RWPE2 (cell line): ENCODE data around the gene MMP17.

Experiments
- ATAC-seq: fragments of 200-7000 bp; cut with Tn5 transposase; 3 replicates; pipeline ENCODE4 v1.9.1; 2021; ENCODE audit warnings: low read depth
- DNase-seq: peaks from one replicate; pipeline ENCODE4 v3.0.0-alpha.2; 2020; ENCODE audit warnings: low spot score
- H3K27ac ChIP-seq: fragments of 450-650 bp; 2 replicates; pipeline ENCODE4 v1.5.1; 2017; ENCODE audit warnings: mild to moderate bottlenecking; ENCODE audit not compliant: poor library complexity, severe bottlenecking
- H3K27me3 ChIP-seq: fragments of 250-450 bp; sonication (Bioruptor Pico); 2 replicates; pipeline ENCODE4 v1.5.1; 2021; ENCODE audit warnings: mild to moderate bottlenecking, moderate library complexity; ENCODE audit not compliant: insufficient read depth, poor library complexity, severe bottlenecking
- H3K36me3 ChIP-seq: fragments of 250-450 bp; sonication (Bioruptor Pico); 2 replicates; pipeline ENCODE4 v1.5.1; 2020; ENCODE audit warnings: low read depth, mild to moderate bottlenecking, moderate library complexity
- H3K4me1 ChIP-seq: fragments of 250-450 bp; sonication (Bioruptor Pico); 2 replicates; pipeline ENCODE4 v1.5.1; 2021; ENCODE audit warnings: mild to moderate bottlenecking, moderate library complexity; ENCODE audit not compliant: insufficient read depth, poor library complexity, severe bottlenecking
- H3K4me3 ChIP-seq: fragments of 250-450 bp; sonication (Bioruptor Pico); 2 replicates; pipeline ENCODE4 v1.5.1; 2021; ENCODE audit warnings: mild to moderate bottlenecking, moderate library complexity; ENCODE audit not compliant: severe bottlenecking
- H3K9me3 ChIP-seq: fragments of 250-450 bp; sonication (Bioruptor Pico); 2 replicates; pipeline ENCODE4 v1.5.1; 2021; ENCODE audit warnings: mild to moderate bottlenecking, moderate library complexity; ENCODE audit not compliant: severe bottlenecking
- CTCF ChIP-seq: fragments of 450-650 bp; IDR thresholded peaks from one replicate; pipeline ENCODE4 v1.5.1; 2017; ENCODE audit warnings: mild to moderate bottlenecking, moderate library complexity; ENCODE audit not compliant: poor library complexity, severe bottlenecking

Gene MMP17

GRCh38 chr12:131784909-131785762 lies 43.1 kb upstream of the MMP17 start:
- no peak overlapping the region for H3K4me3 ChIP-seq
- H3K27ac ChIP-seq, result peak overlapping the region; percentile 81
- no peaks in the 10 kb centered on the region for H3K27me3 ChIP-seq
- DNase-seq (no peak), ATAC-seq (no peak)
- no peak for TF ChIP-seq CTCF
- H3K4me1 ChIP-seq, result peaks cover 25% of the 10 kb centered on the region
- H3K36me3 ChIP-seq, result peaks cover 85% of the 10 kb centered on the region
- no peaks in the 10 kb centered on the region for H3K9me3 ChIP-seq

DNA sequence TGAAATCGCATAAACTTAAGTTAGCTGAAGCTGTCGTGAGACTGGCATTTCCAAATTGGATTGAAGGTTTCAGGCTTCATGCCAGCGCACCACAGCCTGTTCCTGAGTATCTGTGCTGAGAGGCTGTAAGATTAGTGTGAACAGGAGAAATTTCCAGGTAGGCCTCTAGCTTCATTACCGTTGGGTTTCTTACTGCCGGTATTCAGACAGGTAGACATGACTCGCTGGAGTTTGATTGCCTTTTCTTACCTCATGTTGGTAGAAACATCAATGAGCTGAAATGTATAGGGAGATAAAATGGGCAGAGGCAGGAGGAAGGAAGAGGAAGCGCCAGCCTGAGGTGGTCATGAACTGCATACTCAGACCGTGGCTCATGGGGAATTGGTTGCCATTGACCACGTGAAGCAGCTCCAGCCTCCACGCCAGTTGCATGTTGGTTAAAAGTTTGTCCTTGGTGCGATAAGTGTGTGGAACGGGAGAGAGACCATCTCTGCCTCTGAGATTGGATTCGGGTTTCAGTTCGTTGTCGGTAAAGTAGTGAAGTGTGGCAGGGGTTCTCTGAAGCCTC lies 42.3 kb upstream of the MMP17 start:
- Histone ChIP-seq H3K27me3 (no peaks in the 10 kb centered on the region), H3K27ac (no peak overlapping the region), H3K4me1 (peaks cover 25% of the 10 kb centered on the region), H3K9me3 (no peaks in the 10 kb centered on the region), H3K4me3 (no peak overlapping the region), H3K36me3 (peaks cover 85% of the 10 kb centered on the region)
- no peak for TF ChIP-seq CTCF
- DNase-seq, result no peak
- no peak for ATAC-seq

DNA sequence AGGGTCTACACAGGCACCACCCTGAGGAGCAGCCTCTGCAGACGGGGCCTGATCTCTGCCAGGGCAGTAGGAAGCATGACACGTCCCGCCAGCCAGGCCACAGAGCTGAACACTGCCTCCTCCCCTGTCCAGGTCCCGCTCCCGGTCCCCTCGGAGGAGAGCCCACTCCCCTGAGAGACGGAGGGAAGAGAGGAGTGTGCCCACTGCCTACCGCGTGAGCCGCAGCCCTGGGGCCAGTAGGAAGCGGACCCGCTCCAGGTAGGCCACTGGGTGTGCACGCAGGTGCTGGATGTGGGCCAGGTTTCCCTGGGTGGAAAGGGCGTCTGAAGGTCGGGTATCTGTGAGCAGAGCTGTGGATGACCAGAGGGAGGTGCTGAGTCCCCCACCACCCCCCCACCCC lies 41.9 kb upstream of the MMP17 start:
- Histone ChIP-seq H3K4me3 (no peak overlapping the region), H3K9me3 (no peaks in the 10 kb centered on the region), H3K4me1 (peaks cover 25% of the 10 kb centered on the region), H3K27me3 (no peaks in the 10 kb centered on the region), H3K27ac (no peak overlapping the region), H3K36me3 (peaks cover 85% of the 10 kb centered on the region)
- no peak for TF ChIP-seq CTCF
- no peak for DNase-seq
- ATAC-seq, result no peak

GRCh38 chr12:131787143-131787660 lies 41.0 kb upstream of the MMP17 start:
- ATAC-seq (no peak), DNase-seq (no peak)
- Histone ChIP-seq H3K4me3 (no peak overlapping the region), H3K4me1 (peaks cover 23% of the 10 kb centered on the region), H3K9me3 (no peaks in the 10 kb centered on the region), H3K36me3 (peaks cover 81% of the 10 kb centered on the region), H3K27ac (no peak overlapping the region), H3K27me3 (no peaks in the 10 kb centered on the region)
- no peak for TF ChIP-seq CTCF

GRCh38 chr12:131788070-131788469 lies 40.1 kb upstream of the MMP17 start:
- DNase-seq, result no peak
- Histone ChIP-seq H3K36me3 (peaks cover 72% of the 10 kb centered on the region), H3K4me3 (no peak overlapping the region), H3K4me1 (peaks cover 15% of the 10 kb centered on the region), H3K9me3 (no peaks in the 10 kb centered on the region), H3K27ac (no peak overlapping the region), H3K27me3 (no peaks in the 10 kb centered on the region)
- no peak for ATAC-seq
- TF ChIP-seq CTCF, result no peak
